Loucy (cell line): Measurements from ENCODE around the gene RXRA.

ENCODE experiments used
- H2AFZ ChIP-seq: fragments of 200-600 bp; sonication (generic); 2 replicates; pipeline ENCODE4 v1.6.0; 2016; ENCODE audit warnings: antibody characterized with exemption, mild to moderate bottlenecking, low read length, moderate library complexity
- H3F3A ChIP-seq: fragments of 200-600 bp; 2 replicates; pipeline ENCODE4 v1.6.0; 2016; ENCODE audit warnings: antibody characterized with exemption, low read depth, mild to moderate bottlenecking
- H3K27me3 ChIP-seq: fragments of 200-600 bp; sonication (generic); 2 replicates; pipeline ENCODE4 v1.6.1; 2014; ENCODE audit warnings: low read length, mild to moderate bottlenecking; ENCODE audit not compliant: insufficient read depth, poor library complexity, severe bottlenecking
- H3K36me3 ChIP-seq: fragments of 200-600 bp; sonication (generic); 2 replicates; pipeline ENCODE4 v1.6.1; 2016; ENCODE audit warnings: low read length; ENCODE audit not compliant: insufficient read depth
- H3K4me1 ChIP-seq: fragments of 200-600 bp; sonication (generic); 2 replicates; pipeline ENCODE4 v1.5.1; 2014; ENCODE audit warnings: low read length, mild to moderate bottlenecking; ENCODE audit not compliant: insufficient read depth, poor library complexity, severe bottlenecking
- H3K4me2 ChIP-seq: fragments of 200-600 bp; sonication (generic); 2 replicates; pipeline ENCODE4 v1.6.0; 2014; ENCODE audit warnings: antibody characterized with exemption, low read length, low read depth, mild to moderate bottlenecking; ENCODE audit not compliant: poor library complexity, severe bottlenecking
- H3K4me3 ChIP-seq: fragments of 200-600 bp; sonication (generic); 2 replicates; pipeline ENCODE4 v1.5.1; 2014; ENCODE audit warnings: low read length, mild to moderate bottlenecking, mixed read lengths; ENCODE audit not compliant: poor library complexity, severe bottlenecking
- H3K79me2 ChIP-seq: fragments of 200-600 bp; sonication (generic); 2 replicates; pipeline ENCODE4 v1.6.1; 2014; ENCODE audit warnings: low read length; ENCODE audit not compliant: insufficient read depth
- H3K9ac ChIP-seq: fragments of 200-600 bp; sonication (generic); 2 replicates; pipeline ENCODE4 v1.6.0; 2014; ENCODE audit warnings: mild to moderate bottlenecking, low read depth, low read length, moderate library complexity; ENCODE audit not compliant: poor library complexity, severe bottlenecking
- H3K9me2 ChIP-seq: fragments of 200-600 bp; sonication (generic); replicated peaks from 2 replicates; pipeline ENCODE4 v1.6.1; 2016; ENCODE audit warnings: low read depth, low read length, mixed read lengths
- H3K9me3 ChIP-seq: fragments of 200-600 bp; sonication (generic); 2 replicates; pipeline ENCODE4 v1.6.1; 2014; ENCODE audit warnings: mild to moderate bottlenecking, antibody characterized with exemption, low read length, low read depth; ENCODE audit not compliant: insufficient read depth
- H4K20me1 ChIP-seq: fragments of 200-600 bp; sonication (generic); 2 replicates; pipeline ENCODE4 v1.6.0; 2014; ENCODE audit warnings: antibody characterized with exemption, low read length, mild to moderate bottlenecking; ENCODE audit not compliant: insufficient read depth, poor library complexity, severe bottlenecking
- EZH2phosphoT487 ChIP-seq: fragments of 200-600 bp; IDR thresholded peaks from 2 replicates; pipeline ENCODE4 v1.6.1; 2018; ENCODE audit warnings: antibody characterized with exemption, mild to moderate bottlenecking, moderate library complexity, borderline replicate concordance
- TF ChIP-seq, protein P1 (sequence below): fragments of 200-600 bp; sonication (generic); conservative IDR thresholded peaks from 2 replicates; pipeline ENCODE4 v1.5.1; 2014; ENCODE audit warnings: mild to moderate bottlenecking, antibody characterized with exemption, low read length

Gene RXRA

DNA sequence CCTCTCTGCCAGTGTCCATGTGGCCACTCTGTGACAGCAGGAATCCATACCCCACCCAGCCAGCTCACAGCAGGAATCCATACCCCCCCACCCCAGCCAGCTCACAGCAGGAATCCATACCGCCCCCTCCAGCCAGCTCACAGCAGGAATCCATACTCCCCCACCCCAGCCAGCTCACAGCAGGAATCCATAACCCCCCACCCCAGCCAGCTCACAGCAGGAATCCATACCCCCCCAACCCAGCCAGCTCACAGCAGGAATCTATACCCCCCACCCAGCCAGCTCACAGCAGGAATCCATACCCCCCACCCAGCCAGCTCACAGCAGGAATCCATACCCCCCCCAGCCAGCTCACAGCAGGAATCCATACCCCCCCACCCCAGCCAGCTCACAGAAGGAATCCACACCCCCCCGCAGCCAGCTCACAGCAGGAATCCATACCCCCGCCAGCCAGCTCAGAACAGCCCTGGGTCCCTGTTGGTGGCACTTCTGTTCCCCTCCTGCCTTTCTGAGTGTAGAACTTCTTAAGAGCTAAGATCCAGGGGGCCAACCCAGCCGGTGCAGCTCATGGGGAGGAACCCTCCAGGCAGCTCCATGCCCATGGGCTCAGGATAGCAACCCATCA lies 8.4 kb upstream of the RXRA start:
- H3K79me2 ChIP-seq = no peaks in the 10 kb centered on the region
- no peak overlapping the region for H2AFZ ChIP-seq
- no peaks in the 10 kb centered on the region for H3K27me3 ChIP-seq
- no peaks in the 10 kb centered on the region for H3K9me2 ChIP-seq
- H3K4me3 ChIP-seq = no peak overlapping the region
- no peaks in the 10 kb centered on the region for H3F3A ChIP-seq
- peaks cover 7% of the 10 kb centered on the region for H3K4me1 ChIP-seq
- H3K9ac ChIP-seq = no peak overlapping the region
- H3K36me3 ChIP-seq = no peaks in the 10 kb centered on the region
- H3K9me3 ChIP-seq = no peaks in the 10 kb centered on the region
- no peak overlapping the region for H3K4me2 ChIP-seq
- TF ChIP-seq EZH2phosphoT487 = no peak
- TF ChIP-seq, protein P1, sequence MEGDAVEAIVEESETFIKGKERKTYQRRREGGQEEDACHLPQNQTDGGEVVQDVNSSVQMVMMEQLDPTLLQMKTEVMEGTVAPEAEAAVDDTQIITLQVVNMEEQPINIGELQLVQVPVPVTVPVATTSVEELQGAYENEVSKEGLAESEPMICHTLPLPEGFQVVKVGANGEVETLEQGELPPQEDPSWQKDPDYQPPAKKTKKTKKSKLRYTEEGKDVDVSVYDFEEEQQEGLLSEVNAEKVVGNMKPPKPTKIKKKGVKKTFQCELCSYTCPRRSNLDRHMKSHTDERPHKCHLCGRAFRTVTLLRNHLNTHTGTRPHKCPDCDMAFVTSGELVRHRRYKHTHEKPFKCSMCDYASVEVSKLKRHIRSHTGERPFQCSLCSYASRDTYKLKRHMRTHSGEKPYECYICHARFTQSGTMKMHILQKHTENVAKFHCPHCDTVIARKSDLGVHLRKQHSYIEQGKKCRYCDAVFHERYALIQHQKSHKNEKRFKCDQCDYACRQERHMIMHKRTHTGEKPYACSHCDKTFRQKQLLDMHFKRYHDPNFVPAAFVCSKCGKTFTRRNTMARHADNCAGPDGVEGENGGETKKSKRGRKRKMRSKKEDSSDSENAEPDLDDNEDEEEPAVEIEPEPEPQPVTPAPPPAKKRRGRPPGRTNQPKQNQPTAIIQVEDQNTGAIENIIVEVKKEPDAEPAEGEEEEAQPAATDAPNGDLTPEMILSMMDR = no peak
- no peaks in the 10 kb centered on the region for H4K20me1 ChIP-seq

DNA sequence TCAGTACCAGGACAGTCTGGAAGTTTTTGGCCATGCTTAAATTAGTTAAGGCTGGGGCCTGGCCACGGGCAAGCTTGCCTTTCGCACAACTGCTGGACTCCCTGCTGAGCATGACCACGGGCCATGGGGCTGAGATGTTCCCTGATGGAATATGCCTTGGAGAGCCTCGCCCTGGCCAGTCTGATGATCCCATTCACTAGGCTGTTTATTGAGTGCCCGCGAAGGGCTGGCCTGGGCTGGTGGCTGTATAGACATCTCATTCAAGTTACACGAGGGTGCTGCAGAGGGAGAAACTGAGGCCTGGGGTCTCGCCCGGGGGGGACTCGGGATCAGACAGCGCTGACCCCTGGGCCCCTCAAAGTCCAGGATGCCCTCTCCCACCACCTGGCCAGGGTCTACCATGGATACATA lies 7.8 kb upstream of the RXRA start:
- H3K4me3 ChIP-seq = no peak overlapping the region
- no peaks in the 10 kb centered on the region for H3K79me2 ChIP-seq
- H3K4me1 ChIP-seq = peaks cover 7% of the 10 kb centered on the region
- no peaks in the 10 kb centered on the region for H3K27me3 ChIP-seq
- H3K9me2 ChIP-seq = no peaks in the 10 kb centered on the region
- H3K36me3 ChIP-seq = no peaks in the 10 kb centered on the region
- no peaks in the 10 kb centered on the region for H4K20me1 ChIP-seq
- no peak overlapping the region for H3K4me2 ChIP-seq
- no peaks in the 10 kb centered on the region for H3K9me3 ChIP-seq
- H3F3A ChIP-seq = peaks cover 3% of the 10 kb centered on the region; the same call in 1 of the 2 replicates
- H2AFZ ChIP-seq = no peak overlapping the region
- no peak for TF ChIP-seq EZH2phosphoT487
- TF ChIP-seq, protein P1 = no peak
- no peak overlapping the region for H3K9ac ChIP-seq

DNA sequence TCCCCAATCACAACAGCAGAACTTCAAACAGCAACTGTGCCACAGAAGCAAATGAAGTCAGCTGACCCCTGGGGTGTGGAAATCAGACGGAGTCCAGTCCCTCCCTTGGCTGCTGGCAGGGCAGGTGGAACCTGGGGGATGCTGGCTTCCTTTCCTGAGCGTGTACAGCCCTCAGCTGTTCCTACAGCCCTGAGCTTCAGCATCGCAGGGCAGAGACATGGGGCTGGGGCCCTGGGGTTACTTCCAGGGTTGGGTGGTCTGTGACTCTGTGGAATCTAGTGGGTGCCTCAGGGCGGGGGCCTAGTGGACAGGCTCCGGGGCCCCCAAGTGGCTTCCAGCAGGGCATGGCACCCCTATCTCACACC lies 7.3 kb upstream of the RXRA start:
- Histone ChIP-seq H3K36me3 (no peaks in the 10 kb centered on the region), H3K4me2 (no peak overlapping the region), H3K9me2 (no peaks in the 10 kb centered on the region), H3K79me2 (no peaks in the 10 kb centered on the region), H3F3A (peaks cover 4% of the 10 kb centered on the region; the same call in 1 of the 2 replicates), H4K20me1 (no peaks in the 10 kb centered on the region), H3K4me3 (no peak overlapping the region), H3K9ac (no peak overlapping the region), H3K9me3 (no peaks in the 10 kb centered on the region), H3K27me3 (no peaks in the 10 kb centered on the region), H3K4me1 (peaks cover 7% of the 10 kb centered on the region), H2AFZ (no peak overlapping the region)
- TF ChIP-seq EZH2phosphoT487 = no peak
- TF ChIP-seq, protein P1 = no peak
